PC-9 (cell line): ENCODE measurements around the gene CCDC33.

Experiments
- EZH2 ChIP-seq: fragments of 200-600 bp; sonication (generic); IDR thresholded peaks from 2 replicates; pipeline ENCODE4 v1.8.0; 2017; ENCODE audit warnings: antibody characterized with exemption, low read depth
- TF ChIP-seq, protein P1 (sequence below): fragments of 200-600 bp; sonication (generic); conservative IDR thresholded peaks from 2 replicates; pipeline ENCODE4 v1.6.1; 2017; ENCODE audit warnings: mixed run types, antibody characterized with exemption, mild to moderate bottlenecking, moderate library complexity

DNA sequence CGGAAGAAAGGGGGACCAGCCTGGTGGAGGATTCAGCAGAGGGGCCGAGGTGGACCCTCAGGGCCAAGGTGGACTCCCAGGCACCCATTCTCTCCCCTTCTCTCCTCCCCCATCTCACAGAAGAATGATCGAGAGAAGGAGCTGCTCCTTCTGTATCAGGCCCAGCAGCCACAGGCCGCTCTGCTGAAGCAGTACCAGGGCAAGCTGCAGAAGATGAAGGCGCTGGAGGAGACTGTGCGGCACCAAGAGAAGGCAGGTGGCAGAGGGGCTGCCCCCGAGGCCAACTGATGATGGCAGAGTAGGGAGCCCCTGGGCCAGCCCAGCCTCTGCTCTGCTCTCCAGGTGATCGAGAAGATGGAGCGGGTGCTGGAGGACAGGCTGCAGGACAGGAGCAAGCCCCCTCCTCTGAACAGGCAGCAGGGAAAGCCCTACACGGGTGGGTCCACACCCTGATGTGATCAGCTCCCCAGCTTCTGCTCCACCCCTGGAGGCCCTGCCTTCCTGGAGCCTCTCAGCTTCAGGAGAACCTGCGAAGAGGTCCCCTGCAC is 94.8 kb downstream of the CCDC33 start:
- TF ChIP-seq, protein P1, sequence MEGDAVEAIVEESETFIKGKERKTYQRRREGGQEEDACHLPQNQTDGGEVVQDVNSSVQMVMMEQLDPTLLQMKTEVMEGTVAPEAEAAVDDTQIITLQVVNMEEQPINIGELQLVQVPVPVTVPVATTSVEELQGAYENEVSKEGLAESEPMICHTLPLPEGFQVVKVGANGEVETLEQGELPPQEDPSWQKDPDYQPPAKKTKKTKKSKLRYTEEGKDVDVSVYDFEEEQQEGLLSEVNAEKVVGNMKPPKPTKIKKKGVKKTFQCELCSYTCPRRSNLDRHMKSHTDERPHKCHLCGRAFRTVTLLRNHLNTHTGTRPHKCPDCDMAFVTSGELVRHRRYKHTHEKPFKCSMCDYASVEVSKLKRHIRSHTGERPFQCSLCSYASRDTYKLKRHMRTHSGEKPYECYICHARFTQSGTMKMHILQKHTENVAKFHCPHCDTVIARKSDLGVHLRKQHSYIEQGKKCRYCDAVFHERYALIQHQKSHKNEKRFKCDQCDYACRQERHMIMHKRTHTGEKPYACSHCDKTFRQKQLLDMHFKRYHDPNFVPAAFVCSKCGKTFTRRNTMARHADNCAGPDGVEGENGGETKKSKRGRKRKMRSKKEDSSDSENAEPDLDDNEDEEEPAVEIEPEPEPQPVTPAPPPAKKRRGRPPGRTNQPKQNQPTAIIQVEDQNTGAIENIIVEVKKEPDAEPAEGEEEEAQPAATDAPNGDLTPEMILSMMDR, result no peak
- TF ChIP-seq EZH2, result no peak
